Left ventricle myocardium inferior (tissue), 1 donor: Measurements from ENCODE around the gene RPS27A. TPM values are rescaled to one million over a fixed set of nuclear protein-coding genes. Genes with fewer than 3 reads are reported as not detected.

Source experiments
- DNase-seq: peaks from one replicate; pipeline ENCODE4 v3.0.0-alpha.2; 2020
- H3K27ac ChIP-seq: fragments of 200-600 bp; replicated peaks from 2 replicates; pipeline ENCODE4 v1.8.0; 2021
- H3K27me3 ChIP-seq: fragments of 200-600 bp; 2 replicates; pipeline ENCODE4 v1.8.0; 2021; ENCODE audit warnings: low read depth
- H3K36me3 ChIP-seq: fragments of 200-600 bp; 2 replicates; pipeline ENCODE4 v1.8.0; 2021
- H3K4me1 ChIP-seq: fragments of 200-600 bp; 2 replicates; pipeline ENCODE4 v1.8.0; 2021
- H3K4me3 ChIP-seq: fragments of 200-600 bp; 2 replicates; pipeline ENCODE4 v1.8.0; 2021; ENCODE audit warnings: mild to moderate bottlenecking, moderate library complexity
- H3K9me3 ChIP-seq: fragments of 200-600 bp; replicated peaks from 2 replicates; pipeline ENCODE4 v1.8.0; 2021
- CTCF ChIP-seq: fragments of 200-600 bp; IDR thresholded peaks from 2 replicates; pipeline ENCODE4 v1.8.0; 2021; ENCODE audit warnings: antibody characterized with exemption, mild to moderate bottlenecking, borderline replicate concordance
- intact Hi-C: fragments of 100-400 bp; cut with micrococcal nuclease; formaldehyde crosslinking; loops from one replicate; pipeline ENCODE4 v1.11.0; 2022
- total RNA-seq: library from RNA; stranded (reverse); fragmentation: NEBNext Ultra II Directional; extraction: Animal tissue kit (Norgen Biotek cat#: 25700); gene quantifications from one replicate; pipeline ENCODE4 v1.2.1, GENCODE V29; 2021
- donor health status: DM: no; HTN: yes; CAD: no; lungs with severe emphysema.

Gene RPS27A
- total RNA-seq, 1 donor from 2014 or later: 459 TPM

- no peak for DNase-seq
- Histone ChIP-seq H3K4me3 (peak overlapping the region; percentile 87), H3K9me3 (no peaks in the 10 kb centered on the region), H3K27me3 (no peaks in the 10 kb centered on the region), H3K36me3 (peaks cover 3% of the 10 kb centered on the region), H3K4me1 (peaks cover 44% of the 10 kb centered on the region), H3K27ac (peak overlapping the region; percentile 98)
- intact Hi-C loops: no loop called here
- TF ChIP-seq CTCF: no peak
Observed at GRCh38 chr2:55283083-55283482, 50.6 kb downstream of the RPS27A start.

Other genes starting within 250 kb of the RPS27A start
- 105 TPM for gene RTN4, start 182.2 kb upstream of the RPS27A start, total RNA-seq
- gene CLHC1, start 395 bp upstream of the RPS27A start, total RNA-seq: 7.5 TPM
- gene MTIF2, start 36.5 kb downstream of the RPS27A start, total RNA-seq: 53.0 TPM
- 21.7 TPM for gene CCDC88A, start 187.2 kb downstream of the RPS27A start, total RNA-seq